SK-N-SH treated with all-trans-retinoic acid at 6 μM for 48 hours (cell line): Measurements from ENCODE around the gene DCXR.

Source experiments
- ATAC-seq: fragments of 200-7000 bp; cut with Tn5 transposase; 3 replicates; pipeline ENCODE4 v1.9.1; 2020; ENCODE audit warnings: mild to moderate bottlenecking, moderate library complexity
- BACH2 ChIP-seq: fragments of 250-450 bp; sonication (Bioruptor Pico); IDR thresholded peaks from 2 replicates; pipeline ENCODE4 v1.9.0; 2021; ENCODE audit warnings: mild to moderate bottlenecking, borderline replicate concordance
- CSDC2 ChIP-seq: fragments of 250-450 bp; sonication (Bioruptor Pico); IDR thresholded peaks from 2 replicates; pipeline ENCODE4 v1.5.0; 2020; ENCODE audit warnings: mild to moderate bottlenecking, moderate library complexity
- CSRNP3 ChIP-seq: fragments of 250-450 bp; sonication (Bioruptor Pico); IDR thresholded peaks from 2 replicates; pipeline ENCODE4 v1.5.1; 2021; ENCODE audit warnings: mild to moderate bottlenecking, moderate library complexity
- ESRRG ChIP-seq: fragments of 250-450 bp; sonication (Bioruptor Pico); IDR thresholded peaks from 2 replicates; pipeline ENCODE4 v1.6.1; 2021; ENCODE audit warnings: mild to moderate bottlenecking
- ISL1 ChIP-seq: fragments of 250-450 bp; sonication (Bioruptor Pico); IDR thresholded peaks from 2 replicates; pipeline ENCODE4 v2.1.2; 2022; ENCODE audit warnings: mild to moderate bottlenecking, moderate library complexity
- OSR1 ChIP-seq: fragments of 250-450 bp; sonication (Bioruptor Pico); IDR thresholded peaks from 2 replicates; pipeline ENCODE4 v1.8.0; 2022; ENCODE audit warnings: moderate library complexity, mild to moderate bottlenecking, inconsistent platforms
- PATZ1 ChIP-seq: fragments of 250-450 bp; sonication (Bioruptor Pico); IDR thresholded peaks from 2 replicates; pipeline ENCODE4 v1.8.0; 2020; ENCODE audit warnings: mild to moderate bottlenecking, moderate library complexity, borderline replicate concordance
- POU6F1 ChIP-seq: fragments of 250-450 bp; sonication (Bioruptor Pico); IDR thresholded peaks from 2 replicates; pipeline ENCODE4 v1.8.0; 2021; ENCODE audit warnings: low read depth, mild to moderate bottlenecking, moderate library complexity, borderline replicate concordance
- RARB ChIP-seq: fragments of 250-450 bp; sonication (Bioruptor Pico); IDR thresholded peaks from 2 replicates; pipeline ENCODE4 v1.8.0; 2021; ENCODE audit warnings: mild to moderate bottlenecking, moderate library complexity
- SNAI2 ChIP-seq: fragments of 250-450 bp; sonication (Bioruptor Pico); IDR thresholded peaks from 2 replicates; pipeline ENCODE4 v1.5.0; 2020; ENCODE audit warnings: mild to moderate bottlenecking, moderate library complexity
- TCF4 ChIP-seq: fragments of 250-450 bp; sonication (Bioruptor Pico); IDR thresholded peaks from 2 replicates; pipeline ENCODE4 v1.8.0; 2021; ENCODE audit warnings: mild to moderate bottlenecking, moderate library complexity, borderline replicate concordance
- TSHZ2 ChIP-seq: fragments of 250-450 bp; sonication (Bioruptor Pico); IDR thresholded peaks from 2 replicates; pipeline ENCODE4 v1.5.0; 2020; ENCODE audit warnings: mild to moderate bottlenecking, moderate library complexity
- ZFP3 ChIP-seq: fragments of 250-450 bp; sonication (Bioruptor Pico); IDR thresholded peaks from 2 replicates; pipeline ENCODE4 v1.5.0; 2020; ENCODE audit warnings: mild to moderate bottlenecking, moderate library complexity
- ZFP30 ChIP-seq: fragments of 450-650 bp; formaldehyde crosslinking; IDR thresholded peaks from 2 replicates; pipeline ENCODE4 v1.5.0; 2022; ENCODE audit warnings: mild to moderate bottlenecking, moderate library complexity
- ZNF565 ChIP-seq: fragments of 450-650 bp; formaldehyde crosslinking; conservative IDR thresholded peaks from 2 replicates; pipeline ENCODE4 v1.5.0; 2020; ENCODE audit warnings: low read depth, mild to moderate bottlenecking, moderate library complexity
- ZNF70 ChIP-seq: fragments of 450-650 bp; formaldehyde crosslinking; IDR thresholded peaks from 2 replicates; pipeline ENCODE4 v1.5.0; 2020; ENCODE audit warnings: mild to moderate bottlenecking, moderate library complexity

The DCXR gene

GRCh38 chr17:82021107-82021899, 16.2 kb downstream of the DCXR start:
- ATAC-seq, result peak; percentile 45
- no peak for TF ChIP-seq ISL1 (CRISPR knock-in tag)
- no peak for TF ChIP-seq RARB
- no peak for TF ChIP-seq ESRRG (CRISPR knock-in tag)
- TF ChIP-seq ZFP3 (CRISPR knock-in tag), result peak; percentile 87; the same call in 1 of the 2 replicates
- no peak for TF ChIP-seq CSRNP3 (CRISPR knock-in tag)
- TF ChIP-seq PATZ1 (CRISPR knock-in tag), result no peak

- TF ChIP-seq POU6F1, result no peak
- no peak for TF ChIP-seq TCF4
- ATAC-seq, result no peak
These were observed 16.9 kb downstream of the DCXR start for GRCh38 chr17:82020572-82021106.

- peak; percentile 4; the same call in 1 of the 3 replicates for ATAC-seq
- no peak for TF ChIP-seq RARB
- no peak for TF ChIP-seq ZNF70 (CRISPR knock-in tag)
These were observed 17.6 kb downstream of the DCXR start for GRCh38 chr17:82019690-82020571.

- TF ChIP-seq ZNF565 (CRISPR knock-in tag) (no peak), TSHZ2 (CRISPR knock-in tag) (no peak), ZNF70 (CRISPR knock-in tag) (no peak), OSR1 (CRISPR knock-in tag) (no peak), RARB (no peak), ZFP30 (CRISPR knock-in tag) (no peak), BACH2 (CRISPR knock-in tag) (no peak), ISL1 (CRISPR knock-in tag) (no peak), CSRNP3 (CRISPR knock-in tag) (no peak), TCF4 (no peak), CSDC2 (no peak), SNAI2 (CRISPR knock-in tag) (no peak)
- ATAC-seq, result no peak
These were observed 18.4 kb downstream of the DCXR start for GRCh38 chr17:82018989-82019689.
